ENCODE data around the gene KPNA4. TPM values are rescaled to one million over a fixed set of nuclear protein-coding genes. Genes with fewer than 3 reads are reported as not detected.

Gene KPNA4
- total RNA-seq, 1 donor from 2014 or later: 75.0 TPM

DNA sequence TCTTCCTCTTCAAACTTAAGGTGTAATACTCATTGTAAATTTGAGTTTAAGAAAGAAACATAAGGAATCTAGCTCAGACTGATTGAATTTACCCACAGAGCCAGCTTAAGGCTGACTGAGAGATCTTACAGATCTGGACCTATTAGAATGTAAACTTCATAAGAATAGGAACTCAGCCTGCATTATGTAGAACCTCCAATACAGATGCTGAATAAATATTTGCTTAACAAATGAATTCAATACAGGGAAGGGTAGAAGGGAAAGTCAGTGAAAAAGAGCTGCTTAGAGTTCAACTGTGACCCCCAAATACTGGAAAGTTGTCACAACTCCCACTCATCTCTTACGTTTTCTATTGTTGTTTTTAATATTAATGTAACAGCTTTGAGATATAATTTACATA is 11.5 kb downstream of the KPNA4 start:
- H3K27ac Mint-ChIP-seq (ENCODE audit: unreplicated experiment): no peak overlapping the region
- peaks cover 14% of the 10 kb centered on the region for H3K9me3 Mint-ChIP-seq (ENCODE audit: low read depth)
- no peak overlapping the region for H3K4me3 Mint-ChIP-seq (ENCODE audit: unreplicated experiment)
- TF ChIP-seq, protein P1, sequence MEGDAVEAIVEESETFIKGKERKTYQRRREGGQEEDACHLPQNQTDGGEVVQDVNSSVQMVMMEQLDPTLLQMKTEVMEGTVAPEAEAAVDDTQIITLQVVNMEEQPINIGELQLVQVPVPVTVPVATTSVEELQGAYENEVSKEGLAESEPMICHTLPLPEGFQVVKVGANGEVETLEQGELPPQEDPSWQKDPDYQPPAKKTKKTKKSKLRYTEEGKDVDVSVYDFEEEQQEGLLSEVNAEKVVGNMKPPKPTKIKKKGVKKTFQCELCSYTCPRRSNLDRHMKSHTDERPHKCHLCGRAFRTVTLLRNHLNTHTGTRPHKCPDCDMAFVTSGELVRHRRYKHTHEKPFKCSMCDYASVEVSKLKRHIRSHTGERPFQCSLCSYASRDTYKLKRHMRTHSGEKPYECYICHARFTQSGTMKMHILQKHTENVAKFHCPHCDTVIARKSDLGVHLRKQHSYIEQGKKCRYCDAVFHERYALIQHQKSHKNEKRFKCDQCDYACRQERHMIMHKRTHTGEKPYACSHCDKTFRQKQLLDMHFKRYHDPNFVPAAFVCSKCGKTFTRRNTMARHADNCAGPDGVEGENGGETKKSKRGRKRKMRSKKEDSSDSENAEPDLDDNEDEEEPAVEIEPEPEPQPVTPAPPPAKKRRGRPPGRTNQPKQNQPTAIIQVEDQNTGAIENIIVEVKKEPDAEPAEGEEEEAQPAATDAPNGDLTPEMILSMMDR (IDR thresholded peaks at IDR 0.05): no peak
- DNase-seq (ENCODE audit: low spot score): no peak
- peaks cover 8% of the 10 kb centered on the region for H3K36me3 Mint-ChIP-seq (ENCODE audit: low read depth)
- no peaks in the 10 kb centered on the region for H3K27me3 Mint-ChIP-seq (ENCODE audit: low read depth)
- H3K4me1 Mint-ChIP-seq (ENCODE audit: low read depth): peaks cover 21% of the 10 kb centered on the region

DNA sequence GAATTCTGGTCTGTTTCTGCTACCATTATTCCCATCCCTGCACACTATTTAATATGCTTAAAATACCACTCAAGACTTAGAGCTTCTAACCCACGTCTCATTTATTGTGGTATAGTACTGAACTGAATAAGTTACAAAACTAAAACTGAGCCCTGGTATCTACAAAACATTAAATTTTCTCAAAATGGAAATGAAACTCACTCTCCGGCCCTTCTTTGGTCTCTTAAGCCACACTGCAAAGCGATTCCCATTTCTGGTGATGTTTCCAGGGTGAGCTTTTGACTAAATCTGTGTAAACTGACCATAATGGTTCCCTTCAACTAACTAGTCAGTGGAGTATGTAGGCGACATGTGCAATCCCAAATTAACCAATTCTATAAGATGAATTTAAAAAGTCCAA is 18.6 kb downstream of the KPNA4 start:
- Mint-ChIP-seq H3K4me1 (ENCODE audit: low read depth) (peaks cover 51% of the 10 kb centered on the region), H3K36me3 (ENCODE audit: low read depth) (peaks cover 10% of the 10 kb centered on the region), H3K9me3 (ENCODE audit: low read depth) (peaks cover 14% of the 10 kb centered on the region), H3K27me3 (ENCODE audit: low read depth) (no peaks in the 10 kb centered on the region), H3K4me3 (ENCODE audit: unreplicated experiment) (no peak overlapping the region), H3K27ac (ENCODE audit: unreplicated experiment) (no peak overlapping the region)
- DNase-seq (ENCODE audit: low spot score): no peak
- TF ChIP-seq, protein P1 (IDR thresholded peaks at IDR 0.05): no peak

DNA sequence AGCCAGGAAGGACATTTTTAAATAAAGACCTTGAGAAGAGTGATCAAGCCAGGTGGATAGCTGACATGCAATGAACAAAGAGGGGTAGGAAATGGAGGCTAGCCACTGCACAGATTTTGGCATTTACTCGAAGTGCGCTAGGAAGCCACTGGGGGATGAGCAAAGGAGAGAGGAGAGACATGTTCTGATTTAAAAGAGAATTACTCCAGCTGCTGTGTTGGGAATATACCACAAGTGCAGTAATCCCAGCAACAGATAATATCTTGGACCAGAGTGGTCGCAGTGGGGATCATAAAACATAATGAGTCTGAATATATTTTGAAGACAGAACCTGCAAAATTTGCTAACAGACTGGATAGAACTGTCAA is 19.9 kb downstream of the KPNA4 start:
- Mint-ChIP-seq H3K36me3 (ENCODE audit: low read depth) (peaks cover 3% of the 10 kb centered on the region), H3K27me3 (ENCODE audit: low read depth) (no peaks in the 10 kb centered on the region), H3K27ac (ENCODE audit: unreplicated experiment) (peak overlapping the region; percentile 77), H3K9me3 (ENCODE audit: low read depth) (peaks cover 4% of the 10 kb centered on the region), H3K4me3 (ENCODE audit: unreplicated experiment) (no peak overlapping the region), H3K4me1 (ENCODE audit: low read depth) (peaks cover 58% of the 10 kb centered on the region)
- DNase-seq (ENCODE audit: low spot score): no peak
- TF ChIP-seq, protein P1 (IDR thresholded peaks at IDR 0.05): no peak

DNA sequence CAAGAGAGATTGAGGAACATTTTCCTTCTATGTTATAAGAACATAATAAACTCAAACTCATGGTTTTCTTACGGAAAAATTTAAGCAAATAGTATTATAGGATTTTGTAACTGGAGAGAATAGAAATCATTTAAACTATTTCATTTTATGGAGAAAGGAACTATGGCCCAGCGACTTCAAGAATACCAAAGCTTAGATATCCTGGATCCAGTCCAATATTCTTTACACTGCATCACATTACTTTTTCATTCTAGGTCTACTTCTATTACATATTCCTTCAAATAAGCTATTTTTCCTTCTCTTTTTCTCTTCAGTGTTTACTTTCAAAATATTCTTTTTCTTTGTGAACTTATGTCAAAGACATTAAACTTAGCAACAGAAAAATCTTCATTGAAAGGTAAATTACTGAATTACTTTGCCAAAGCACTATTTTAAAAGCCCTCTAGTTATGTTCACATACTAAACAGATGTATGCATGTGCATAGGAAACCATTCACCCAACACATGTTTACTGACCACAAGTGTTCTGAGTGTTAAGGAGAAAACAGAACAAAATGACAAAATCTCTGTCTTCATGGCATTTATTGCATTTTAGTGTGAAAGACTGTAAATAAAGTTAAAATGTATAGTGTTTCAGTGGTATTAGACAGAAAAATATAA is 20.4 kb downstream of the KPNA4 start:
- Mint-ChIP-seq H3K27ac (ENCODE audit: unreplicated experiment) (peak overlapping the region; percentile 77), H3K27me3 (ENCODE audit: low read depth) (no peaks in the 10 kb centered on the region)

DNA sequence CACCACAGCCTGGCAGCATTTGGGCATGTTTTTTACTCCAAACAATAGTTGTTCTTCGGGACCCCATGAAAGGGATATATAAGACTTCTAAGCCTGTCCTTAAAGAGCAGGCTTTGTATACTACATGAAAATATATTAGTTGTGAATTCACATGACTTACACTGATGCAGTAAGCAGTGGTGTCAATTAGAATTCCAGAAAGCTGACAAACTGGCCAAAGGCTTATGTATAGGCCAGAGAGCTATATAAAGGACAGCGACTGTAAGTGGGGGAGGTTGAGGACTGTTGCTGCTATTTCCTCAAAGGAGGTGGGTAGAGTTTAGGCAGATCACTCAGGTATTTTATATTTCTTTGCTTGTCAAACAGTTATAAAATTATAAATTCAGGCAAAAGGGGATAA is 24.8 kb downstream of the KPNA4 start:
- TF ChIP-seq, protein P1 (IDR thresholded peaks at IDR 0.05): no peak
- Mint-ChIP-seq H3K4me1 (ENCODE audit: low read depth) (peaks cover 51% of the 10 kb centered on the region), H3K27me3 (ENCODE audit: low read depth) (no peaks in the 10 kb centered on the region), H3K27ac (ENCODE audit: unreplicated experiment) (peak overlapping the region; percentile 29), H3K9me3 (ENCODE audit: low read depth) (no peaks in the 10 kb centered on the region), H3K36me3 (ENCODE audit: low read depth) (no peaks in the 10 kb centered on the region), H3K4me3 (ENCODE audit: unreplicated experiment) (no peak overlapping the region)
- DNase-seq (ENCODE audit: low spot score): no peak

More for the DNA sequence above, 20.4 kb downstream of the KPNA4 start:
- peaks cover 4% of the 10 kb centered on the region for H3K9me3 Mint-ChIP-seq (ENCODE audit: low read depth)
- DNase-seq (ENCODE audit: low spot score): no peak
- TF ChIP-seq, protein P1 (IDR thresholded peaks at IDR 0.05): no peak
- no peak overlapping the region for H3K4me3 Mint-ChIP-seq (ENCODE audit: unreplicated experiment)
- peaks cover 1% of the 10 kb centered on the region for H3K36me3 Mint-ChIP-seq (ENCODE audit: low read depth)
- H3K4me1 Mint-ChIP-seq (ENCODE audit: low read depth): peaks cover 63% of the 10 kb centered on the region
